Ovary (tissue), 3 donors: ENCODE results near the gene RASGRF2.

Experiments
- CTCF ChIP-seq, 3 donors: fragments of 450-650 bp in 2 of 3; fragments of 200-600 bp in 1 of 3; IDR thresholded peaks; one replicate each; pipeline versions ENCODE4 v1.5.1 to v1.8.0; 2016 to 2022; ENCODE audit warnings: antibody characterized with exemption in 3 of 3, mild to moderate bottlenecking in 1 of 3
- EP300 ChIP-seq: sonication (generic); formaldehyde crosslinking; IDR thresholded peaks from one replicate; pipeline ENCODE4 v1.6.1; 2017; ENCODE audit warnings: antibody characterized with exemption
- POLR2A ChIP-seq: fragments of 450-650 bp; IDR thresholded peaks from one replicate; pipeline ENCODE4 v1.6.1; 2017; ENCODE audit warnings: antibody characterized with exemption, mild to moderate bottlenecking, moderate library complexity
- donor health status: DM: no; HTN: no; CAD: no.

DNA sequence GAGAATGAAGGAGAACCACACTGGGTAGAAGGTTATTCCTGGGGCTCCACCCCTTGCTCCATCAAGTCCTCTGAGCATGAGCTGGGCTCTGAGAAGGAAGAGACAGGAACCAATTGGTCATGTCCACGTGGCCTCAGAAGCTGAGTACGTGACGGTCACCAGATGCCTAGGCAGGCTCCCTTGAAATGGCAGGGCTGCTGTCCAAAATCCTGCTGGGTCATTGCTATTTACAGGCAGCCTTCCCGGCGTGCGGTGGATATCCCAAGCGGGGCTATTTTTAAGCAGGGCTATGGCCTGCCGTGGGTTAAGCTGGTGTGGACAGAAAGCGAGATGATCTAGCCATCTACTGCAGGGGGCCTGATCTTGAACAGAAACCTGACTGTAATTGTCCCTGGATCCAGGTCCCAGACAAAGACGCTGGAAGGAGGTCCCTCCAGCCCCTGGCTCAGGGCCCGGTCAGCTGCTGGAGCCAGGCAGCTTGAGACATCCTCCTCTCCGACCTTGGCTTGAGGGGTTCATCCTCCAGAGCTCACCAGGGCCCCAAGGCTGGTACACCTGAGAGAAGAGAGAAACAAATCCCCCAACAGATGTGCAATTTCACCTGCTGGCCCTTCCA lies 272.4 kb downstream of the RASGRF2 start:
- TF ChIP-seq CTCF (IDR thresholded peaks at IDR 0.05) (no peak), POLR2A (no peak), EP300 (no peak)
